T-helper 17 cell (primary cell): ENCODE data around the gene STK39. TPM values are rescaled to one million over a fixed set of nuclear protein-coding genes. Genes with fewer than 3 reads are reported as not detected.
A peak's percentile ranks its signal among the peaks of the same experiment; 100 is the strongest.

Source experiments
- ATAC-seq: fragments of 150-1000 bp; cut with Tn5 transposase; 2 replicates; pipeline ENCODE4 v1.10.0; 2021; ENCODE audit warnings: mild to moderate bottlenecking, moderate library complexity
- DNase-seq, 3 donors: peaks; one replicate each; pipeline versions ENCODE4 v3.0.0 to v3.0.0-alpha.2; 2020 to 2021
- H3K9me3 ChIP-seq: one replicate; pipeline ENCODE4 v1.7.0; 2013; ENCODE audit warnings: low read length, mild to moderate bottlenecking; ENCODE audit not compliant: control insufficient read depth, poor library complexity, severe bottlenecking
- H3K27ac Mint-ChIP-seq: one replicate; pipeline ENCODE4 v1.8.0; 2022; ENCODE audit warnings: mild to moderate bottlenecking, moderate library complexity, mixed read lengths
- H3K27me3 Mint-ChIP-seq: one replicate; pipeline ENCODE4 v1.8.0; 2022; ENCODE audit warnings: mixed read lengths
- H3K36me3 Mint-ChIP-seq: one replicate; pipeline ENCODE4 v1.8.0; 2022; ENCODE audit warnings: low read depth, mixed read lengths
- H3K4me1 Mint-ChIP-seq: one replicate; pipeline ENCODE4 v1.8.0; 2022; ENCODE audit warnings: mild to moderate bottlenecking, mixed read lengths
- H3K4me3 Mint-ChIP-seq: one replicate; pipeline ENCODE4 v1.8.0; 2022; ENCODE audit warnings: mild to moderate bottlenecking, moderate library complexity, mixed read lengths
- total RNA-seq, 4 donors: library from RNA in 2 of 4; stranded (reverse) in 2 of 4; gene quantifications; one replicate each; pipeline ENCODE4 v1.2.3 and lab custom pipeline; 2022 to 2026

Gene STK39
- total RNA-seq, 2 donors from 2014 or later: 24.1 to 26.1 TPM

DNA sequence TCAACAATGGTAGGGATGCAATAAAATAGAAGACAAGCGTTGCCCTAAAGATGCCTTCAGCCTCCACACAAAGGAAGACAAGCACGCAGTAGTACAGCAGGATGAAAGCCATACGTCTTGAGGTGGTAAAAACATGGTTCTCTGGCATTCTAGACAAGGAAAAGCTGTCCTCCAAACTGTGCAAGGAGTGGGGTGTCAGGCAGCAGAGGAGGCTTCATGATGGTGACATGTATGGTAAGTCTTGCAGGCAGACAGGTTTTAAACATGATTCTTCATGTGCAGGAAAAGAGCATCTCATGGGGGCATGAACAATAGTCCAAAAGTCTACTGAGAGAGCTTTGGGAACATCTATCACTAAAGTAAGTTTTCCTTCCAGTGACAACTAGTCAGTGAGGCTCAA, 241.8 kb downstream of the STK39 start:
- H3K27me3 Mint-ChIP-seq: no peaks in the 10 kb centered on the region
- H3K27ac Mint-ChIP-seq: no peak overlapping the region
- DNase-seq: no peak
- no peaks in the 10 kb centered on the region for H3K9me3 ChIP-seq
- ATAC-seq: no peak
- H3K4me1 Mint-ChIP-seq: peaks cover 14% of the 10 kb centered on the region
- H3K36me3 Mint-ChIP-seq: peaks cover 14% of the 10 kb centered on the region
- no peak overlapping the region for H3K4me3 Mint-ChIP-seq

DNA sequence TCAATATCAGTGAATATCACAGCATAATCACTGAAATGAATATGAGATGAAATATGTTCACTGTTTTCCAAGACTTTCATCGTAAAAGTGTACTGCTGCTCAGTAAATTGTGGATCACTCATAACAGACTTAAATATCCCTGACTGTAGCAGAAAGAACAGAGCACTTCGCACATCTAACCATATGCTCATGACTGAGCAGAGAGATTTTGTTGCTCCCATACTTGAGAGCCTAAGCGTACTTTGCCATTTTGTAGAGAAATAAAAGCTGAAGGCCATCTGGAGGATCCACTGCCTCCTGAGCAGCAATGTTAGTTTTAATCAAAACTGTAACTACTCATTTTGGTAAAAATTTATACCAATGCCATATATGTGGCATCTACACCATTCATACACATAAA, 243.5 kb downstream of the STK39 start:
- Mint-ChIP-seq H3K27ac (no peak overlapping the region), H3K36me3 (peaks cover 11% of the 10 kb centered on the region), H3K4me1 (peaks cover 14% of the 10 kb centered on the region), H3K27me3 (no peaks in the 10 kb centered on the region), H3K4me3 (no peak overlapping the region)
- no peak for ATAC-seq
- no peaks in the 10 kb centered on the region for H3K9me3 ChIP-seq
- DNase-seq: no peak

- peaks cover 6% of the 10 kb centered on the region for H3K4me1 Mint-ChIP-seq
- H3K27ac Mint-ChIP-seq: no peak overlapping the region
- no peaks in the 10 kb centered on the region for H3K9me3 ChIP-seq
- ATAC-seq: peak; percentile 36
- no peak overlapping the region for H3K4me3 Mint-ChIP-seq
- no peaks in the 10 kb centered on the region for H3K27me3 Mint-ChIP-seq
- DNase-seq: no peak
- peaks cover 3% of the 10 kb centered on the region for H3K36me3 Mint-ChIP-seq
These were observed 245.3 kb downstream of the STK39 start for GRCh38 chr2:168002021-168002553.

- no peaks in the 10 kb centered on the region for H3K27me3 Mint-ChIP-seq
- H3K36me3 Mint-ChIP-seq: peaks cover 2% of the 10 kb centered on the region
- DNase-seq (no peak), ATAC-seq (no peak)
- H3K4me3 Mint-ChIP-seq: no peak overlapping the region
- no peaks in the 10 kb centered on the region for H3K9me3 ChIP-seq
- H3K27ac Mint-ChIP-seq: no peak overlapping the region
- no peaks in the 10 kb centered on the region for H3K4me1 Mint-ChIP-seq
These were observed 255.1 kb downstream of the STK39 start for GRCh38 chr2:167992278-167992677.

DNA sequence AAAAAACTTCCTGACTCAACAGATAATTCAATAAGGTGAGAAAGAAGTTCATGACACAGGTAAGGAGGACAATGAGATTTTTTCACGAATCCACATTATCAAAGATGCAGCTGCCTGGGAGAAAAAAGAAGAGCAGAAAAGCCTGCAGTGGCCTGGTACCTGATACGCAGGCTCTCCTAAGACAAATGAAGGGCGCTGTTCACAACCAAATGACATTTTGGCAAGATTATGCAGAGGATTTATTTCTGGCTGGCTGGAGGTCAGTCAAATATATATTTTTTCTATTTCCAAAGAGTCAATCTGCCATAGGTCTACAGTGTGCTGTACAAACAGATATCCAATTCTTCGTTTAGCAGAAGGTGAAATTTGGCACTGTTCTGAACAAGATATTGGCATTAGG, 257.3 kb downstream of the STK39 start:
- H3K9me3 ChIP-seq: no peaks in the 10 kb centered on the region
- DNase-seq (no peak), ATAC-seq (no peak)
- Mint-ChIP-seq H3K4me3 (no peak overlapping the region), H3K36me3 (no peaks in the 10 kb centered on the region), H3K27ac (no peak overlapping the region), H3K4me1 (peaks cover under 1% of the 10 kb centered on the region), H3K27me3 (no peaks in the 10 kb centered on the region)

- DNase-seq: no peak
- Mint-ChIP-seq H3K27ac (no peak overlapping the region), H3K4me3 (no peak overlapping the region), H3K27me3 (no peaks in the 10 kb centered on the region), H3K36me3 (peaks cover 6% of the 10 kb centered on the region), H3K4me1 (peaks cover 2% of the 10 kb centered on the region)
- H3K9me3 ChIP-seq: no peaks in the 10 kb centered on the region
- ATAC-seq: no peak
These were observed 259.1 kb downstream of the STK39 start for GRCh38 chr2:167988296-167988695.

GRCh38 chr2:167987558-167987957, 259.8 kb downstream of the STK39 start:
- no peak overlapping the region for H3K27ac Mint-ChIP-seq
- no peak overlapping the region for H3K4me3 Mint-ChIP-seq
- DNase-seq (no peak), ATAC-seq (no peak)
- peaks cover 2% of the 10 kb centered on the region for H3K4me1 Mint-ChIP-seq
- H3K36me3 Mint-ChIP-seq: peaks cover 6% of the 10 kb centered on the region
- no peaks in the 10 kb centered on the region for H3K9me3 ChIP-seq
- H3K27me3 Mint-ChIP-seq: no peaks in the 10 kb centered on the region

DNA sequence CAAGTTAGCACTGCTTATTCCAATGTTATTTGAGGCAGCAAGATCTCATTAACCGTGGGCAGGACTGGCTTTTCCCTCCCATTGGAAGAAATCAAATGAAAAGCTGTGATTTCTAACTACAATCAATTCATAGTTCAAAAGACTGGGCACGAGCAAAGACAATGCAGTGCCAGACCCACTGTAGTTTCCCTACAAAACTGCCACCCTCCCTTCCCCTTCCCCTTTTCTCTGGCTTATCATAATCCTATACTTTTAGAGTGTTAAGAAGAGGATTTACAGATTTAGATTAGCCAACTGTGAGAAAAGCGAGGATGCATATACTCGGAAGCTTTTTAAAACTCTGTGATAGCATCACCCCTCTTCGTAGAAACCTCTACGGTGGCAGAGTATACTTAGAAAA, 260.4 kb downstream of the STK39 start:
- Mint-ChIP-seq H3K27ac (no peak overlapping the region), H3K4me3 (no peak overlapping the region), H3K27me3 (no peaks in the 10 kb centered on the region), H3K4me1 (peaks cover 2% of the 10 kb centered on the region), H3K36me3 (peaks cover 6% of the 10 kb centered on the region)
- ATAC-seq (no peak), DNase-seq (no peak)
- H3K9me3 ChIP-seq: no peaks in the 10 kb centered on the region

GRCh38 chr2:167986223-167986622, 261.2 kb downstream of the STK39 start:
- no peaks in the 10 kb centered on the region for H3K9me3 ChIP-seq
- ATAC-seq (no peak), DNase-seq (no peak)
- Mint-ChIP-seq H3K27ac (no peak overlapping the region), H3K4me1 (peaks cover 2% of the 10 kb centered on the region), H3K36me3 (peaks cover 6% of the 10 kb centered on the region), H3K27me3 (no peaks in the 10 kb centered on the region), H3K4me3 (no peak overlapping the region)

DNA sequence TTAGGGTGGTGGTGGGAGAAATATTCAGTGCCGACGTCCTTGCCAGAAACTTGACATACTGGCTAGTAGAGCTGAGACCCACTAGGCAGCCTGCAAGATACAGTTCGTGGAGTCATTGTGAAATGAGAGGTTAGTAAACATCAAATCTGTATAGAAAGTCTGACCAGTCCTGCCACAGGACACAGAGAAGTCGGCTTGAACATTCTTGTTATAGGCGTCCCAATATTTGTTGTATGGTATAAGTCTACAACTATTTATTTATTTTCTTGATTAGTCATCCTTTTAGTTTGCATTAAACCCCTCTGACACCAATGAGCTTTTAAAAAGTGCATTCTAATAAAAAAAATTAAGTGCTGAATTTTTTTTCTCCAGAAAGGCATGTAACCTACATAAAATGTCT, 265.4 kb downstream of the STK39 start:
- peaks cover 2% of the 10 kb centered on the region for H3K4me1 Mint-ChIP-seq
- no peaks in the 10 kb centered on the region for H3K27me3 Mint-ChIP-seq
- no peak overlapping the region for H3K4me3 Mint-ChIP-seq
- ATAC-seq (no peak), DNase-seq (no peak)
- H3K9me3 ChIP-seq: no peaks in the 10 kb centered on the region
- peaks cover 10% of the 10 kb centered on the region for H3K36me3 Mint-ChIP-seq
- H3K27ac Mint-ChIP-seq: no peak overlapping the region

- H3K36me3 Mint-ChIP-seq: peaks cover 11% of the 10 kb centered on the region
- H3K4me1 Mint-ChIP-seq: peaks cover 2% of the 10 kb centered on the region
- ATAC-seq: no peak
These were observed 267.0 kb downstream of the STK39 start for GRCh38 chr2:167980439-167980838.

DNA sequence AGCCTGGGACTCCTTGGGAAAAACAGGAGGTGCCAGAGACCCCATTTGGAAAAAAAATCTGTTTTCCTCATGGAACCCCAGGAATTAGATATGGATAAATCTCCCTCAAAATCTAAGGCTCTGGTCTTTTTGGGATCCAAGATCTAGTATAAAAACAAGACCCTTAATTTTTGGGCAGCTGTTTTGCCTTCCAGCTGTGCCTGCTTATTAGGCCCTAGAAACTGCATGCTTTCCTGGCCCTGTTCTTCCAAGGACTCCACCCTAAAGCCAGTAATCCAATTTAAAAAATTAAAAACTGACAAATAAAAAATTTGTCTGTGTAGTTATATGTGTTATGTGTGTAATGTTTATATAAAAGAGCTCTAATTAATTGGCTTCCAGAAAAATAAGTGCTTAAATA, 274.6 kb downstream of the STK39 start:
- no peaks in the 10 kb centered on the region for H3K9me3 ChIP-seq
- no peak overlapping the region for H3K27ac Mint-ChIP-seq
- H3K4me3 Mint-ChIP-seq: no peak overlapping the region
- H3K4me1 Mint-ChIP-seq: peaks cover 8% of the 10 kb centered on the region
- peaks cover 8% of the 10 kb centered on the region for H3K36me3 Mint-ChIP-seq
- DNase-seq (no peak), ATAC-seq (no peak)
- no peaks in the 10 kb centered on the region for H3K27me3 Mint-ChIP-seq

More at GRCh38 chr2:167980439-167980838, 267.0 kb downstream of the STK39 start:
- H3K4me3 Mint-ChIP-seq: no peak overlapping the region
- no peaks in the 10 kb centered on the region for H3K9me3 ChIP-seq
- H3K27me3 Mint-ChIP-seq: no peaks in the 10 kb centered on the region
- DNase-seq: no peak
- H3K27ac Mint-ChIP-seq: no peak overlapping the region

DNA sequence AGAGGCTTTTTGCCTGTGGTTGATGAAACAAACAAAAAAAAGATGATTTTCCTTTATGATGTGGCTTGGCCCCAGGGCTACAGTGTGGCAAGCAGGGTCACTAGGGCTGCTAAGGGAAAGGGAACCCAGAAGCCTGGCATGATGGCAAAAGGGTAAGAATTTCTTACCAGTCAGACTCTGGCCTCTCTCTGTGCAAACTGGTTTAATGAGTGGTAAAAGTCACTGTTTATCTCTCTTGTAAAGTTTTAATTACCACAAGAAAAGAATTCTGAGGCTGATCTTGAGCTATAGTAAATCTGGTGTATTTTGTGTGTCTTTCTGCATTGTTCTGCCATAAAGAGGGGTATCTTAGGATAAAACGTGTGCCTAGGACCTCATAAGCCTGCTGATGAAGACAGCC, 275.4 kb downstream of the STK39 start:
- Mint-ChIP-seq H3K4me3 (no peak overlapping the region), H3K27me3 (no peaks in the 10 kb centered on the region), H3K27ac (no peak overlapping the region), H3K36me3 (peaks cover 6% of the 10 kb centered on the region), H3K4me1 (peaks cover 8% of the 10 kb centered on the region)
- no peaks in the 10 kb centered on the region for H3K9me3 ChIP-seq
- DNase-seq (no peak), ATAC-seq (no peak)
